Measurements from ENCODE around the gene USP54. TPM values are rescaled to one million over a fixed set of nuclear protein-coding genes. Genes with fewer than 3 reads are reported as not detected.
A peak's percentile ranks its signal among the peaks of the same experiment; 100 is the strongest.

The USP54 gene
- total and polyA plus RNA-seq, 2 of the 13 experiments (the other 11 are each of a cell fraction or from before 2014, with no cell fraction given): 18.1 to 25.0 TPM

- TF ChIP-seq RERE (CRISPR knock-in tag; IDR thresholded peaks at IDR 0.05; ENCODE audit: low read depth) (no peak), ZNF343 (CRISPR knock-in tag; IDR thresholded peaks at IDR 0.05) (no peak), SETDB1 (CRISPR knock-in tag; IDR thresholded peaks at IDR 0.05; ENCODE audit: borderline replicate concordance) (no peak), PLSCR1 (CRISPR knock-in tag; IDR thresholded peaks at IDR 0.05; ENCODE audit: borderline replicate concordance) (no peak), ZNF30 (CRISPR knock-in tag; IDR thresholded peaks at IDR 0.05) (no peak), GFI1 (CRISPR knock-in tag; IDR thresholded peaks at IDR 0.05; ENCODE audit: borderline replicate concordance) (no peak), POLR2AphosphoS2 (IDR thresholded peaks at IDR 0.05; ENCODE audit: low read depth, low read length) (no peak), ZNF263 (CRISPR knock-in tag; IDR thresholded peaks at IDR 0.05) (peak; percentile 16; the same call in 1 of the 2 replicates), ZNF10 (CRISPR knock-in tag; IDR thresholded peaks at IDR 0.05; ENCODE audit: borderline replicate concordance, low read depth) (no peak), PHF8 (CRISPR knock-in tag; IDR thresholded peaks at IDR 0.05) (peak; percentile 85), FOXC1 (CRISPR knock-in tag; IDR thresholded peaks at IDR 0.05; ENCODE audit: borderline replicate concordance) (no peak; the same call in 1 of the 2 replicates), SIN3B (IDR thresholded peaks at IDR 0.05; ENCODE audit: low read length) (peak; percentile 81), ZNF839 (CRISPR knock-in tag; IDR thresholded peaks at IDR 0.05; ENCODE audit: borderline replicate concordance) (no peak)
- TF ChIP-seq, protein P1, sequence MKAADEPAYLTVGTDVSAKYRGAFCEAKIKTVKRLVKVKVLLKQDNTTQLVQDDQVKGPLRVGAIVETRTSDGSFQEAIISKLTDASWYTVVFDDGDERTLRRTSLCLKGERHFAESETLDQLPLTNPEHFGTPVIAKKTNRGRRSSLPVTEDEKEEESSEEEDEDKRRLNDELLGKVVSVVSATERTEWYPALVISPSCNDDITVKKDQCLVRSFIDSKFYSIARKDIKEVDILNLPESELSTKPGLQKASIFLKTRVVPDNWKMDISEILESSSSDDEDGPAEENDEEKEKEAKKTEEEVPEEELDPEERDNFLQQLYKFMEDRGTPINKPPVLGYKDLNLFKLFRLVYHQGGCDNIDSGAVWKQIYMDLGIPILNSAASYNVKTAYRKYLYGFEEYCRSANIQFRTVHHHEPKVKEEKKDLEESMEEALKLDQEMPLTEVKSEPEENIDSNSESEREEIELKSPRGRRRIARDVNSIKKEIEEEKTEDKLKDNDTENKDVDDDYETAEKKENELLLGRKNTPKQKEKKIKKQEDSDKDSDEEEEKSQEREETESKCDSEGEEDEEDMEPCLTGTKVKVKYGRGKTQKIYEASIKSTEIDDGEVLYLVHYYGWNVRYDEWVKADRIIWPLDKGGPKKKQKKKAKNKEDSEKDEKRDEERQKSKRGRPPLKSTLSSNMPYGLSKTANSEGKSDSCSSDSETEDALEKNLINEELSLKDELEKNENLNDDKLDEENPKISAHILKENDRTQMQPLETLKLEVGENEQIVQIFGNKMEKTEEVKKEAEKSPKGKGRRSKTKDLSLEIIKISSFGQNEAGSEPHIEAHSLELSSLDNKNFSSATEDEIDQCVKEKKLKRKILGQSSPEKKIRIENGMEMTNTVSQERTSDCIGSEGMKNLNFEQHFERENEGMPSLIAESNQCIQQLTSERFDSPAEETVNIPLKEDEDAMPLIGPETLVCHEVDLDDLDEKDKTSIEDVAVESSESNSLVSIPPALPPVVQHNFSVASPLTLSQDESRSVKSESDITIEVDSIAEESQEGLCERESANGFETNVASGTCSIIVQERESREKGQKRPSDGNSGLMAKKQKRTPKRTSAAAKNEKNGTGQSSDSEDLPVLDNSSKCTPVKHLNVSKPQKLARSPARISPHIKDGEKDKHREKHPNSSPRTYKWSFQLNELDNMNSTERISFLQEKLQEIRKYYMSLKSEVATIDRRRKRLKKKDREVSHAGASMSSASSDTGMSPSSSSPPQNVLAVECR (CRISPR knock-in tag; IDR thresholded peaks at IDR 0.05; ENCODE audit: borderline replicate concordance): peak; percentile 45; the same call in 1 of the 2 replicates
- TF ChIP-seq, protein P2, sequence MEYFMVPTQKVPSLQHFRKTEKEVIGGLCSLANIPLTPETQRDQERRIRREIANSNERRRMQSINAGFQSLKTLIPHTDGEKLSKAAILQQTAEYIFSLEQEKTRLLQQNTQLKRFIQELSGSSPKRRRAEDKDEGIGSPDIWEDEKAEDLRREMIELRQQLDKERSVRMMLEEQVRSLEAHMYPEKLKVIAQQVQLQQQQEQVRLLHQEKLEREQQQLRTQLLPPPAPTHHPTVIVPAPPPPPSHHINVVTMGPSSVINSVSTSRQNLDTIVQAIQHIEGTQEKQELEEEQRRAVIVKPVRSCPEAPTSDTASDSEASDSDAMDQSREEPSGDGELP (IDR thresholded peaks at IDR 0.05; ENCODE audit: borderline replicate concordance, low read depth): no peak
These were observed 35.0 kb upstream of the USP54 start (continued) for GRCh38 chr10:73625884-73626752.
